Gastroesophageal sphincter (tissue), 4 donors: ENCODE results near the gene NARF. TPM values are rescaled to one million over a fixed set of nuclear protein-coding genes. Genes with fewer than 3 reads are reported as not detected.

ENCODE experiments used
- ATAC-seq: fragments of 150-250 bp; one replicate; pipeline ENCODE4 v1.9.1; 2016; ENCODE audit warnings: mild to moderate bottlenecking, moderate library complexity
- H3K27ac ChIP-seq, 4 donors: fragments of 200-600 bp; sonication (generic) in 3 of 4; 1 replicate in 3 of 4; 2 replicates in 1 of 4; pipeline ENCODE4 v1.5.1; 2016 to 2019
- H3K27me3 ChIP-seq: fragments of 200-600 bp; sonication (generic); one replicate; pipeline ENCODE4 v1.5.1; 2019
- H3K36me3 ChIP-seq, 2 donors: fragments of 200-600 bp; sonication (generic); one replicate each; pipeline ENCODE4 v1.5.1; 2019; ENCODE audit warnings: control low read depth in 1 of 2
- H3K4me1 ChIP-seq, 3 donors: fragments of 200-600 bp; sonication (generic); 1 replicate in 2 of 3; 2 replicates in 1 of 3; pipeline ENCODE4 v1.5.1; 2016 to 2019; ENCODE audit warnings: control low read depth in 2 of 3
- H3K4me3 ChIP-seq, 2 donors: fragments of 200-600 bp; sonication (generic); one replicate each; pipeline ENCODE4 v1.5.1; 2019; ENCODE audit warnings: mild to moderate bottlenecking in 1 of 2, moderate library complexity in 1 of 2
- H3K9me3 ChIP-seq, 3 donors: fragments of 200-600 bp; sonication (generic); one replicate each; pipeline ENCODE4 v1.5.1; 2017 to 2019; ENCODE audit warnings: control low read depth in 2 of 3
- EP300 ChIP-seq: sonication (generic); formaldehyde crosslinking; IDR thresholded peaks from one replicate; pipeline ENCODE4 v1.6.1; 2017; ENCODE audit warnings: antibody characterized with exemption, mild to moderate bottlenecking
- POLR2A ChIP-seq, 2 donors: fragments of 450-650 bp; IDR thresholded peaks; one replicate each; pipeline ENCODE4 v1.6.1; 2017; ENCODE audit warnings: antibody characterized with exemption in 2 of 2, mild to moderate bottlenecking in 2 of 2, moderate library complexity in 1 of 2
- POLR2AphosphoS5 ChIP-seq: sonication (generic); formaldehyde crosslinking; IDR thresholded peaks from one replicate; pipeline ENCODE4 v1.6.1; 2017; ENCODE audit warnings: antibody characterized with exemption
- WGBS, 2 donors: methylation state at CpG; one replicate each; pipeline ENCODE4 v1.1.5; 2018; ENCODE audit warnings: low coverage in 1 of 2; 5-methylcytosine and 5-hydroxymethylcytosine counted together
- total RNA-seq, 4 donors: library from RNA; depleted of rRNA; stranded (reverse); fragments of >200 nt; gene quantifications; one replicate each; pipeline ENCODE4 v1.1.0, GENCODE V29; 2016
- TF ChIP-seq, protein P1 (sequence below), 4 experiments: fragments of 200-600 bp in 2 of 4; fragments of 450-650 bp in 2 of 4; sonication (generic) in 1 of 4; IDR thresholded peaks; one replicate each; pipeline ENCODE4 v1.5.1; 2017 to 2019; ENCODE audit warnings: antibody characterized with exemption in 4 of 4, mild to moderate bottlenecking in 2 of 4, moderate library complexity in 2 of 4

The NARF gene
- total RNA-seq, 4 donors from 2014 or later = 30.4 to 78.1 (median 44.9) TPM

DNA sequence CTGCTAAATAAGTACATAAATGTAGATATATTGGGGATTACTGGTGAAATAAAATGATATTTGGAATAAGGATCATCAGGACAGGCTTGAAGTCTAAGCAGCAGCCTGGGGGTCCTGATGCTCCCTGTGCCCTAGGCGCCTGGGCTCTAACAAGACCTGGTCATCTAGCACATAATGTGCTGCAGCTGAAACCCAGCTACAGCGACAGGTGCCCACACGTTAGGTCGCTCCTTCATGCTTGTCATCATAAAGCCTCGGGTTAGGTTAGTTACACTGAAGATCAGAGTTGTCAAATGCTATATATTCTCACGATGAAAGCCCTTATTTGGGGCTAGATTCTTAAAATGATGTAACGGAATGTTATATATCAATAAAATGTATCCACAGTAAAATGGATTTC, 11.5 kb downstream of the NARF start:
- no peaks in the 10 kb centered on the region for H3K27me3 ChIP-seq
- no peaks in the 10 kb centered on the region for H3K9me3 ChIP-seq
- WGBS, 2 donors = 94 to 95% methylated on average over 7 of the region's 7 CpGs
- ATAC-seq = no peak
- H3K27ac ChIP-seq = no peak overlapping the region
- no peak for TF ChIP-seq POLR2A (IDR thresholded peaks at IDR 0.05)
- TF ChIP-seq, protein P1, sequence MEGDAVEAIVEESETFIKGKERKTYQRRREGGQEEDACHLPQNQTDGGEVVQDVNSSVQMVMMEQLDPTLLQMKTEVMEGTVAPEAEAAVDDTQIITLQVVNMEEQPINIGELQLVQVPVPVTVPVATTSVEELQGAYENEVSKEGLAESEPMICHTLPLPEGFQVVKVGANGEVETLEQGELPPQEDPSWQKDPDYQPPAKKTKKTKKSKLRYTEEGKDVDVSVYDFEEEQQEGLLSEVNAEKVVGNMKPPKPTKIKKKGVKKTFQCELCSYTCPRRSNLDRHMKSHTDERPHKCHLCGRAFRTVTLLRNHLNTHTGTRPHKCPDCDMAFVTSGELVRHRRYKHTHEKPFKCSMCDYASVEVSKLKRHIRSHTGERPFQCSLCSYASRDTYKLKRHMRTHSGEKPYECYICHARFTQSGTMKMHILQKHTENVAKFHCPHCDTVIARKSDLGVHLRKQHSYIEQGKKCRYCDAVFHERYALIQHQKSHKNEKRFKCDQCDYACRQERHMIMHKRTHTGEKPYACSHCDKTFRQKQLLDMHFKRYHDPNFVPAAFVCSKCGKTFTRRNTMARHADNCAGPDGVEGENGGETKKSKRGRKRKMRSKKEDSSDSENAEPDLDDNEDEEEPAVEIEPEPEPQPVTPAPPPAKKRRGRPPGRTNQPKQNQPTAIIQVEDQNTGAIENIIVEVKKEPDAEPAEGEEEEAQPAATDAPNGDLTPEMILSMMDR (IDR thresholded peaks at IDR 0.05) = no peak
- no peak for TF ChIP-seq EP300
- TF ChIP-seq POLR2AphosphoS5 = no peak
- peaks cover 0 to 97% of the 10 kb centered on the region in 2 donors for H3K36me3 ChIP-seq
- H3K4me3 ChIP-seq = no peak overlapping the region
- no peaks in the 10 kb centered on the region for H3K4me1 ChIP-seq

DNA sequence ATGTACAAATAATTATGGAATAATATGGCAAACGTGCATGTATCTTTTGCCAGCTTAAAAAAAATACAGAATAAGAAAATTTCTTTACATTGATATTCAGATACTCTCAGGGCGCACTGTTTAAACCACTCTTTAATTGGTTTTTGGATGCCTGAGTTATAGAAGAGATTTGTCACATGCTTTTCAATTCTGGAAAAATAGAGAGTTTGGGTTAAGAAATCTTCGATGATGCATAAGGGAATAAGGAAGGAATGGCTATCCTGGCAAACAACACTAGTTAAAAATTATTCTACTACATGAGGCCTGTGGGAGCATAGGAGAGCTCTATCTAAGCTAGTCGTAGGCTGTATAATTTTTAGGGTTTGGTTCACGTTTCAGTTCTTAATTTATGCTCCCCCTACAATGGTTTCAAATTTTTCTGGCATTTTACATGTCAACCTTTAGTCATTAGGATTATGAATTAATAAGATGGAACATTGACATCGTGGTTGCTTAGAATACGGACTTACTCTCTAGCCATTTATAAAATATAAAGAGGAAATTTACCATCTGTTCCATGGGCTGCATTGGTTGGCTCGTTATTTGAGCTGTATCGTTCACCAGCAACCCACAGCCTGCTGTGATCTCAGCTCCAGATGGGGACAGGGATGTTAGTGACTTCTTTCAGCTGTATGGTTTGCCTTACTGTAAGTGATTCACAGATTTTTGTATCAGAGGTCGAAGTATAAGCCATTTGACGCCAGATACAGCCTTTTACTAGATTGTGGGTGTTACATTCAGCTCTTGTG, 15.9 kb downstream of the NARF start:
- Histone ChIP-seq H3K27me3 (no peaks in the 10 kb centered on the region), H3K4me1 (peaks cover 0 to under 1% (median 0%) of the 10 kb centered on the region in 3 donors), H3K4me3 (no peak overlapping the region), H3K9me3 (no peaks in the 10 kb centered on the region), H3K27ac (no peak overlapping the region), H3K36me3 (peaks cover 0 to 97% of the 10 kb centered on the region in 2 donors)
- TF ChIP-seq, protein P1 (IDR thresholded peaks at IDR 0.05) = no peak
- TF ChIP-seq POLR2AphosphoS5 (no peak), POLR2A (IDR thresholded peaks at IDR 0.05) (no peak), EP300 (no peak)
- no peak for ATAC-seq
- 61 to 71% methylated on average over 7 to 11 of the region's 11 CpGs for WGBS, 2 donors

- ATAC-seq = no peak
- TF ChIP-seq, protein P1 (IDR thresholded peaks at IDR 0.05) = no peak
- TF ChIP-seq POLR2AphosphoS5 (no peak), EP300 (no peak), POLR2A (IDR thresholded peaks at IDR 0.05) (no peak)
- Histone ChIP-seq H3K4me3 (no peak overlapping the region), H3K36me3 (peaks cover 0 to 97% of the 10 kb centered on the region in 2 donors), H3K4me1 (peaks cover 0 to 11% (median 0%) of the 10 kb centered on the region in 3 donors), H3K27ac (no peak overlapping the region), H3K27me3 (no peaks in the 10 kb centered on the region), H3K9me3 (no peaks in the 10 kb centered on the region)
- 67 to 78% methylated on average over 1 to 6 of the region's 8 CpGs for WGBS, 2 donors
Observed at GRCh38 chr17:82475458-82475857, 16.9 kb downstream of the NARF start.

- Histone ChIP-seq H3K4me3 (no peak overlapping the region), H3K9me3 (no peaks in the 10 kb centered on the region), H3K36me3 (peaks cover 0 to 100% of the 10 kb centered on the region in 2 donors), H3K4me1 (peaks cover 0 to 12% (median 0%) of the 10 kb centered on the region in 3 donors), H3K27me3 (no peaks in the 10 kb centered on the region), H3K27ac (no peak overlapping the region)
- ATAC-seq = no peak
- 92 to 93% methylated on average over 2 to 3 of the region's 8 CpGs for WGBS, 2 donors
- TF ChIP-seq EP300 (no peak), POLR2A (IDR thresholded peaks at IDR 0.05) (no peak)
Observed at GRCh38 chr17:82477934-82478333, 19.4 kb downstream of the NARF start.

GRCh38 chr17:82479602-82480001, 21.1 kb downstream of the NARF start:
- H3K36me3 ChIP-seq = peaks cover 0 to 100% of the 10 kb centered on the region in 2 donors
- peaks cover 0 to 12% (median 0%) of the 10 kb centered on the region in 3 donors for H3K4me1 ChIP-seq
- peak overlapping the region in 2 of 4 donors; percentile 17 to 43 for H3K27ac ChIP-seq
- no peak overlapping the region for H3K4me3 ChIP-seq
- no peaks in the 10 kb centered on the region for H3K27me3 ChIP-seq
- H3K9me3 ChIP-seq = no peaks in the 10 kb centered on the region
- 62 to 100% methylated on average over 1 to 4 of the region's 5 CpGs for WGBS, 2 donors
- ATAC-seq = no peak
- TF ChIP-seq EP300 (no peak), POLR2A (IDR thresholded peaks at IDR 0.05) (no peak), POLR2AphosphoS5 (no peak)
- TF ChIP-seq, protein P1 (IDR thresholded peaks at IDR 0.05) = no peak
